Gastroesophageal sphincter (tissue), 4 donors: Measurements from ENCODE around the gene RBM47. TPM values are rescaled to one million over a fixed set of nuclear protein-coding genes. Genes with fewer than 3 reads are reported as not detected.
"Not testable (repeated sequence)": the region's sequence is repeated elsewhere in the genome, so short reads cannot be mapped to it uniquely, and the experiment has no call there.

ENCODE experiments used
- ATAC-seq: fragments of 150-250 bp; one replicate; pipeline ENCODE4 v1.9.1; 2016; ENCODE audit warnings: mild to moderate bottlenecking, moderate library complexity
- H3K27ac ChIP-seq, 4 donors: fragments of 200-600 bp; sonication (generic) in 3 of 4; 1 replicate in 3 of 4; 2 replicates in 1 of 4; pipeline ENCODE4 v1.5.1; 2016 to 2019
- H3K27me3 ChIP-seq: fragments of 200-600 bp; sonication (generic); one replicate; pipeline ENCODE4 v1.5.1; 2019
- H3K36me3 ChIP-seq, 2 donors: fragments of 200-600 bp; sonication (generic); one replicate each; pipeline ENCODE4 v1.5.1; 2019; ENCODE audit warnings: control low read depth in 1 of 2
- H3K4me1 ChIP-seq, 3 donors: fragments of 200-600 bp; sonication (generic); 1 replicate in 2 of 3; 2 replicates in 1 of 3; pipeline ENCODE4 v1.5.1; 2016 to 2019; ENCODE audit warnings: control low read depth in 2 of 3
- H3K4me3 ChIP-seq, 2 donors: fragments of 200-600 bp; sonication (generic); one replicate each; pipeline ENCODE4 v1.5.1; 2019; ENCODE audit warnings: mild to moderate bottlenecking in 1 of 2, moderate library complexity in 1 of 2
- H3K9me3 ChIP-seq, 3 donors: fragments of 200-600 bp; sonication (generic); one replicate each; pipeline ENCODE4 v1.5.1; 2017 to 2019; ENCODE audit warnings: control low read depth in 2 of 3
- CTCF ChIP-seq, 4 experiments: fragments of 200-600 bp in 2 of 4; fragments of 450-650 bp in 2 of 4; sonication (generic) in 1 of 4; IDR thresholded peaks; one replicate each; pipeline ENCODE4 v1.5.1; 2017 to 2019; ENCODE audit warnings: antibody characterized with exemption in 4 of 4, mild to moderate bottlenecking in 2 of 4, moderate library complexity in 2 of 4
- EP300 ChIP-seq: sonication (generic); formaldehyde crosslinking; IDR thresholded peaks from one replicate; pipeline ENCODE4 v1.6.1; 2017; ENCODE audit warnings: antibody characterized with exemption, mild to moderate bottlenecking
- POLR2A ChIP-seq, 2 donors: fragments of 450-650 bp; IDR thresholded peaks; one replicate each; pipeline ENCODE4 v1.6.1; 2017; ENCODE audit warnings: antibody characterized with exemption in 2 of 2, mild to moderate bottlenecking in 2 of 2, moderate library complexity in 1 of 2
- POLR2AphosphoS5 ChIP-seq: sonication (generic); formaldehyde crosslinking; IDR thresholded peaks from one replicate; pipeline ENCODE4 v1.6.1; 2017; ENCODE audit warnings: antibody characterized with exemption
- WGBS, 2 donors: methylation state at CpG; one replicate each; pipeline ENCODE4 v1.1.5; 2018; ENCODE audit warnings: low coverage in 1 of 2; 5-methylcytosine and 5-hydroxymethylcytosine counted together
- total RNA-seq, 4 donors: library from RNA; depleted of rRNA; stranded (reverse); fragments of >200 nt; gene quantifications; one replicate each; pipeline ENCODE4 v1.1.0, GENCODE V29; 2016

Gene RBM47
- total RNA-seq, 4 donors from 2014 or later = 9.1 to 36.9 (median 26.4) TPM

- no peak for TF ChIP-seq POLR2A (IDR thresholded peaks at IDR 0.05)
- no peak for TF ChIP-seq POLR2AphosphoS5
- TF ChIP-seq CTCF (IDR thresholded peaks at IDR 0.05) = no peak
- no peak for TF ChIP-seq EP300
- Histone ChIP-seq H3K27me3 (no peaks in the 10 kb centered on the region), H3K9me3 (no peaks in the 10 kb centered on the region), H3K4me1 (no peaks in the 10 kb centered on the region), H3K36me3 (no peaks in the 10 kb centered on the region), H3K27ac (no peak overlapping the region), H3K4me3 (no peak overlapping the region)
- WGBS, 2 donors = 79 to 88% methylated on average over 4 of the region's 5 CpGs
- no peak for ATAC-seq
Observed at GRCh38 chr4:40550196-40550595, 79.5 kb downstream of the RBM47 start.

GRCh38 chr4:40548256-40548655, 81.4 kb downstream of the RBM47 start:
- no peaks in the 10 kb centered on the region for H3K36me3 ChIP-seq
- whole genome bisulfite sequencing, 2 donors = 61 to 84% methylated on average over 5 to 11 of the region's 11 CpGs
- no peak overlapping the region for H3K27ac ChIP-seq
- no peaks in the 10 kb centered on the region for H3K27me3 ChIP-seq
- no peak for ATAC-seq
- H3K4me1 ChIP-seq = no peaks in the 10 kb centered on the region
- no peak for TF ChIP-seq POLR2AphosphoS5
- TF ChIP-seq EP300 = no peak
- no peak for TF ChIP-seq POLR2A (IDR thresholded peaks at IDR 0.05)
- no peak for TF ChIP-seq CTCF (IDR thresholded peaks at IDR 0.05)
- H3K9me3 ChIP-seq = no peaks in the 10 kb centered on the region
- H3K4me3 ChIP-seq = no peak overlapping the region

GRCh38 chr4:40547789-40548132, 81.9 kb downstream of the RBM47 start:
- H3K36me3 ChIP-seq = no peaks in the 10 kb centered on the region
- 60 to 90% methylated on average over 1 to 2 of the region's 2 CpGs for WGBS, 2 donors

GRCh38 chr4:40546969-40547788, 82.5 kb downstream of the RBM47 start:
- Histone ChIP-seq H3K27ac (no peak overlapping the region), H3K9me3 (no peaks in the 10 kb centered on the region), H3K4me1 (no peaks in the 10 kb centered on the region), H3K36me3 (no peaks in the 10 kb centered on the region), H3K4me3 (no peak overlapping the region), H3K27me3 (no peaks in the 10 kb centered on the region)
- no peak for ATAC-seq
- TF ChIP-seq CTCF (IDR thresholded peaks at IDR 0.05) (no peak), POLR2A (IDR thresholded peaks at IDR 0.05) (no peak), EP300 (no peak), POLR2AphosphoS5 (no peak)
- WGBS, 2 donors = 95 to 100% methylated on average over 2 to 4 of the region's 4 CpGs

More at GRCh38 chr4:40547789-40548132, 81.9 kb downstream of the RBM47 start:
- Histone ChIP-seq H3K4me1 (no peaks in the 10 kb centered on the region), H3K27ac (no peak overlapping the region), H3K4me3 (no peak overlapping the region), H3K9me3 (no peaks in the 10 kb centered on the region), H3K27me3 (no peaks in the 10 kb centered on the region)
- no peak for ATAC-seq
- TF ChIP-seq CTCF (IDR thresholded peaks at IDR 0.05) = no peak

GRCh38 chr4:40546506-40546905, 83.2 kb downstream of the RBM47 start:
- Histone ChIP-seq H3K9me3 (no peaks in the 10 kb centered on the region), H3K27ac (no peak overlapping the region), H3K27me3 (no peaks in the 10 kb centered on the region), H3K4me1 (no peaks in the 10 kb centered on the region), H3K4me3 (no peak overlapping the region), H3K36me3 (no peaks in the 10 kb centered on the region)
- ATAC-seq = no peak
- TF ChIP-seq POLR2AphosphoS5 (no peak), POLR2A (IDR thresholded peaks at IDR 0.05) (no peak), CTCF (IDR thresholded peaks at IDR 0.05) (no peak)
- 96 to 100% methylated on average over 2 to 4 of the region's 4 CpGs for WGBS, 2 donors

- H3K27me3 ChIP-seq, H3K9me3 ChIP-seq, H3K4me1 ChIP-seq, ATAC-seq, H3K27ac ChIP-seq, H3K36me3 ChIP-seq, H3K4me3 ChIP-seq: not testable (repeated sequence)
- 91% methylated on average over 3 of the region's 6 CpGs; no CpG with 5 or more reads in 1 of the 2 donors for WGBS, 2 donors
Observed at GRCh38 chr4:40545487-40545886, 84.2 kb downstream of the RBM47 start.
